GM12878 (cell line): Measurements from ENCODE around the gene RSPRY1.

Source experiments
- CBFB ChIP-seq: IDR thresholded peaks from 2 replicates; pipeline ENCODE4 v1.6.1; 2016; ENCODE audit warnings: antibody characterized with exemption, low read depth
- CEBPB ChIP-seq, 2 experiments: fragments of 150-350 bp in 1 of 2; IDR thresholded peaks; 2 replicates each; pipeline ENCODE4 v1.6.1; 2012 to 2014; ENCODE audit warnings: low read depth in 2 of 2, low read length in 2 of 2, borderline replicate concordance in 1 of 2, inconsistent platforms in 1 of 2
- CHD1 ChIP-seq: IDR thresholded peaks from 2 replicates; pipeline ENCODE4 v1.6.1; 2012; ENCODE audit warnings: low read depth, low read length, improper control_type of control experiment
- CREB1 ChIP-seq: IDR thresholded peaks from 2 replicates; pipeline ENCODE4 v1.6.1; 2012; ENCODE audit warnings: low read depth, mild to moderate bottlenecking, inconsistent platforms
- NFYB ChIP-seq: IDR thresholded peaks from 2 replicates; pipeline ENCODE4 v1.6.1; 2011; ENCODE audit warnings: low read depth, mild to moderate bottlenecking, low read length, improper control_type of control experiment, moderate library complexity; ENCODE audit not compliant: insufficient read depth
- PRDM15 ChIP-seq: fragments of 450-650 bp; formaldehyde crosslinking; IDR thresholded peaks from 2 replicates; pipeline ENCODE4 v1.4.0; 2020; ENCODE audit warnings: mild to moderate bottlenecking, moderate library complexity
- SIX5 ChIP-seq: IDR thresholded peaks from 2 replicates; pipeline ENCODE4 v1.6.1; 2011; ENCODE audit warnings: mild to moderate bottlenecking, low read depth, low read length, moderate library complexity; ENCODE audit not compliant: severe bottlenecking

GRCh38 chr16:57255686-57256415 lies 69.7 kb downstream of the RSPRY1 start:
- TF ChIP-seq NFYB (no peak), CEBPB (IDR thresholded peaks at IDR 0.05; ENCODE audit: borderline replicate concordance in 1 of 2, low read depth in 2 of 2, low read length in 2 of 2) (no peak), CBFB (no peak), CHD1 (no peak), PRDM15 (CRISPR knock-in tag) (no peak), CREB1 (no peak), SIX5 (no peak)
